H1 (cell line): ENCODE measurements around the gene DNAAF5. TPM values are rescaled to one million over a fixed set of nuclear protein-coding genes. Genes with fewer than 3 reads are reported as not detected.

Experiments
- BCL11A ChIP-seq, 2 experiments: IDR thresholded peaks; one replicate each; pipeline ENCODE4 v1.6.1; 2011; ENCODE audit warnings: low read depth in 2 of 2, low read length in 2 of 2, mild to moderate bottlenecking in 2 of 2
- E2F6 ChIP-seq: IDR thresholded peaks from 2 replicates; pipeline ENCODE4 v1.6.1; 2012; ENCODE audit warnings: inconsistent platforms
- GTF2F1 ChIP-seq: IDR thresholded peaks from 2 replicates; pipeline ENCODE4 v1.6.1; 2012; ENCODE audit warnings: low read depth, low read length, improper control_type of control experiment, borderline replicate concordance
- HDAC2 ChIP-seq, 2 experiments: fragments of 300-600 bp in 1 of 2; sonication (generic) in 1 of 2; IDR thresholded peaks; 2 replicates each; pipeline ENCODE4 v1.6.1; 2011 to 2012; ENCODE audit warnings: low read depth in 2 of 2, low read length in 2 of 2, mild to moderate bottlenecking in 2 of 2, moderate library complexity in 2 of 2, borderline replicate concordance in 1 of 2, inconsistent platforms in 1 of 2
- RFX5 ChIP-seq: IDR thresholded peaks from 2 replicates; pipeline ENCODE4 v1.6.1; 2011; ENCODE audit warnings: low read depth, low read length, improper control_type of control experiment, borderline replicate concordance
- TAF1 ChIP-seq: IDR thresholded peaks from 2 replicates; pipeline ENCODE4 v1.6.1; 2011; ENCODE audit warnings: mild to moderate bottlenecking, low read depth, low read length
- ZNF274 ChIP-seq: IDR thresholded peaks from 2 replicates; pipeline ENCODE4 v1.7.0; 2012; ENCODE audit warnings: low read length, borderline replicate concordance; ENCODE audit errors: extremely low read depth
- polyA plus RNA-seq, 7 experiments: library from polyadenylated mRNA; depleted of rRNA in 3 of 7; stranded (reverse) in 5 of 7; unstranded in 2 of 7; fragments of >200 nt in 5 of 7; fragments of 200-250 nt in 2 of 7; gene quantifications; 1 replicate in 5 of 7; 2 replicates in 1 of 7; 4 replicates in 1 of 7; pipeline versions ENCODE4 v1.2.1 to v1.2.3, GENCODE V29; 2011 to 2013; ENCODE audit warnings: missing spikeins in 2 of 7, mixed read lengths in 2 of 7
- total RNA-seq: library from RNA; stranded (reverse); fragmentation: NEBNext Ultra II Directional; extraction: Animal tissue kit (Norgen Biotek cat#: 25700); gene quantifications from 2 replicates; pipeline ENCODE4 v1.2.1, GENCODE V29; 2021

DNAAF5 gene
- total and polyA plus RNA-seq, 2 of the 8 experiments (the other 6 are each of a cell fraction or from before 2014, with no cell fraction given) = 55.1 to 95.9 TPM

GRCh38 chr7:706721-707120 is 19.8 kb upstream of the DNAAF5 start (continued):
- TF ChIP-seq HDAC2 (IDR thresholded peaks at IDR 0.05; ENCODE audit: borderline replicate concordance in 1 of 2, low read depth in 2 of 2, low read length in 2 of 2) = no peak
- no peak for TF ChIP-seq ZNF274
- no peak for TF ChIP-seq E2F6
- no peak for TF ChIP-seq GTF2F1
- TF ChIP-seq BCL11A (IDR thresholded peaks at IDR 0.05; ENCODE audit: low read depth in 2 of 2, low read length in 2 of 2) = no peak
- TF ChIP-seq TAF1 = no peak
- no peak for TF ChIP-seq RFX5
